IPS-20b (cell line): ENCODE measurements around the gene CD70.
"Not testable (repeated sequence)": the region's sequence is repeated elsewhere in the genome, so short reads cannot be mapped to it uniquely, and the experiment has no call there.

ENCODE experiments used
- H3K27ac ChIP-seq: one replicate; pipeline ENCODE4 v1.5.1; 2013; ENCODE audit warnings: low read length
- H3K27me3 ChIP-seq: 2 replicates; pipeline ENCODE4 v1.6.1; 2013; ENCODE audit warnings: mild to moderate bottlenecking, low read length, inconsistent platforms; ENCODE audit not compliant: insufficient read depth
- H3K36me3 ChIP-seq: 2 replicates; pipeline ENCODE4 v1.6.1; 2013; ENCODE audit warnings: low read depth, mild to moderate bottlenecking, inconsistent platforms, low read length, moderate library complexity; ENCODE audit not compliant: insufficient read depth
- H3K4me1 ChIP-seq: 2 replicates; pipeline ENCODE4 v1.6.1; 2013; ENCODE audit warnings: mild to moderate bottlenecking, control low read depth, inconsistent platforms, low read length, moderate library complexity; ENCODE audit not compliant: insufficient read depth
- H3K4me3 ChIP-seq: 2 replicates; pipeline ENCODE4 v1.5.1; 2013; ENCODE audit warnings: mild to moderate bottlenecking, low read length, inconsistent platforms
- H3K9ac ChIP-seq: 2 replicates; pipeline ENCODE4 v1.6.1; 2013; ENCODE audit warnings: low read depth, mild to moderate bottlenecking, inconsistent platforms, low read length, moderate library complexity
- H3K9me3 ChIP-seq: 2 replicates; pipeline ENCODE4 v1.6.1; 2013; ENCODE audit warnings: mild to moderate bottlenecking, low read depth, low read length, inconsistent platforms; ENCODE audit not compliant: insufficient read depth

Gene CD70

GRCh38 chr19:6590827-6591319 lies at the start of gene CD70:
Gene CD70, minus strand, starts transcription at chr19:6591150. Its CDS starts 148 bp downstream, at chr19:6591002.
- Histone ChIP-seq H3K9ac (no peak within 1 kb of the TSS), H3K27me3 (peaks cover 77% of the 10 kb centered on the region), H3K36me3 (no peaks in the 10 kb centered on the region), H3K27ac (no peak within 1 kb of the TSS), H3K4me3 (peak within 1 kb of the TSS; percentile 70), H3K4me1 (peaks cover 16% of the 10 kb centered on the region; the same call in 1 of the 2 replicates), H3K9me3 (0 out of 2 replicates have a peak, but pooled peaks cover 2% of the 10 kb centered on the region)

DNA sequence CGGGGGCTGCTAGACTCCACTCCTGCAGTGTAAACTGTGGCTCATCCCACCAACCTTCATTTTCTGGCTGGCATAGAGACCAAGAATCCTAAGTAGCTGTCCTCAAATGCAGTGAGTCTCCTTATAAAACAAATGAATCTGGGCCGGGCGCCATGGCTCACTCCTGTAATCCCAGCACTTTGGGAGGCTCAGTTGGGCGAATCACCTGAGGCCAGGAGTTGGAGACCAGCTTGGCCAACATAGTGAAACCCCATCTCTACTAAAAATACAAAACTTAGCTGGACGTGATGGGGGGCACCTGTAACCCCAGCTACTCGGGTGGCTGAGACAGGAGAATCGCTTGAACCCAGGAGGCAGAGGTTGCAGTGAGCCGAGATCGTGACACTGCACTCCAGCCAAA lies 49.4 kb upstream of the CD70 start:
- H3K27me3 ChIP-seq, H3K4me3 ChIP-seq, H3K27ac ChIP-seq, H3K4me1 ChIP-seq, H3K9me3 ChIP-seq, H3K36me3 ChIP-seq, H3K9ac ChIP-seq: not testable (repeated sequence)

GRCh38 chr19:6639439-6639838 lies 48.5 kb upstream of the CD70 start:
- Histone ChIP-seq H3K9ac (no peak overlapping the region), H3K9me3 (no peaks in the 10 kb centered on the region), H3K36me3 (no peaks in the 10 kb centered on the region), H3K27me3 (no peaks in the 10 kb centered on the region), H3K27ac (no peak overlapping the region), H3K4me3 (no peak overlapping the region), H3K4me1 (no peaks in the 10 kb centered on the region)

DNA sequence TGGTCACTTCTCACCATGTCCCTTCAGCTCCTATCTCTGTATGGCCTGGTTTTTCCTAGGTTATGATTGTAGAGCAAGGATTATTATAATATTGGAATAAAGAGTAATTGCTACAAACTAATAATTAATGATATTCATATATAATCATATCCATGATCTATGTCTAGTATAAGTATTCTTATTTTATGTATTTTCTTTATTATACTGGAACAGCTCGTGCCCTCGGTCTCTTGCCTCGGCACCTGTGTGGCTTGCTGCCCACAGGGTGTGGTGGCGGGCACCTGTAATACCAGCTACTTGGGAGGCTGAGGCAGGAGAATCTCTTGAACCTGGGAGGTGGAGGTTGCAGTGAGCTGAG lies 42.5 kb upstream of the CD70 start:
- not testable (repeated sequence) for H3K4me3 ChIP-seq, H3K4me1 ChIP-seq

GRCh38 chr19:6632747-6633455 lies 42.0 kb upstream of the CD70 start:
- H3K4me3 ChIP-seq, H3K9ac ChIP-seq, H3K27me3 ChIP-seq, H3K36me3 ChIP-seq, H3K27ac ChIP-seq, H3K9me3 ChIP-seq, H3K4me1 ChIP-seq: not testable (repeated sequence)

More for the DNA sequence above, 42.5 kb upstream of the CD70 start:
- not testable (repeated sequence) for H3K27ac ChIP-seq, H3K9me3 ChIP-seq, H3K36me3 ChIP-seq, H3K27me3 ChIP-seq, H3K9ac ChIP-seq

DNA sequence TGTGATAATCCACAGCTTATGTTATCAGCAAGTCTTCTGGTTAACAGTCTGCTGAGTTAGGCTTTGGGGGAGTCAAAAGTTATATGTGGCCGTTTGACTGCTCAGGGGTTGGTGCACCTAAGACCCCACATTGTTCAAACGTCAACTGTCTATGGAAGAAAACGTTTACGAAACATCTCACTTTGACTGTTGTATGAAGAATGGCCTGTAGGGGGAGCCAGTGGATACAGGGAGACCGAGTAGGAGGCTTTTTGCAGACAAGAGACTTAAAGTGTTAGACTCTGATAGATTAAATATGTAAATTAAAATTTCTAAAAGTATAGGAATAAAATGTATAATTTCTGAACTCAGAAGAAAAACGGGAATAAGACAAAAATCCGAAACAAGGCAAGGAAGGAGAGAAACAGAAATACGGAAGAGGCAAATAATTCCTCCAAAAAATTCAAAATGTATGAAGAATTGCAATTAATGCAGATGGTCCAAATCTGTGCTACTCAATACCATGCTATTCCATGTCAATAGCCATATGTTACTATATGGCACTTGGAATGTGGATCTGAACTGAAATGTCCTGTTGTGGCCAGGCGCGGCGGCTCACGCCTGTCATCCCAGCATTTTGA lies 41.2 kb upstream of the CD70 start:
- H3K4me1 ChIP-seq = no peaks in the 10 kb centered on the region
- no peaks in the 10 kb centered on the region for H3K36me3 ChIP-seq
- H3K9me3 ChIP-seq = peaks cover 5% of the 10 kb centered on the region
- no peak overlapping the region for H3K4me3 ChIP-seq
- H3K27me3 ChIP-seq = peaks cover 10% of the 10 kb centered on the region
- H3K9ac ChIP-seq = no peak overlapping the region
- no peak overlapping the region for H3K27ac ChIP-seq

GRCh38 chr19:6626764-6627163 lies 35.8 kb upstream of the CD70 start:
- no peaks in the 10 kb centered on the region for H3K4me1 ChIP-seq
- no peak overlapping the region for H3K9ac ChIP-seq
- H3K27ac ChIP-seq = no peak overlapping the region
- no peaks in the 10 kb centered on the region for H3K36me3 ChIP-seq
- no peak overlapping the region for H3K4me3 ChIP-seq
- H3K27me3 ChIP-seq = no peaks in the 10 kb centered on the region
- peaks cover 44% of the 10 kb centered on the region for H3K9me3 ChIP-seq

- H3K9me3 ChIP-seq = peaks cover 4% of the 10 kb centered on the region; the same call in 1 of the 2 replicates
- no peak overlapping the region for H3K4me3 ChIP-seq
- H3K27me3 ChIP-seq = no peaks in the 10 kb centered on the region; the same call in 1 of the 2 replicates
- no peaks in the 10 kb centered on the region for H3K36me3 ChIP-seq
- no peak overlapping the region for H3K27ac ChIP-seq
- H3K4me1 ChIP-seq = no peaks in the 10 kb centered on the region
- no peak overlapping the region for H3K9ac ChIP-seq
Observed at GRCh38 chr19:6617374-6617773, 26.4 kb upstream of the CD70 start.

- Histone ChIP-seq H3K9ac (no peak overlapping the region), H3K36me3 (no peaks in the 10 kb centered on the region), H3K4me1 (no peaks in the 10 kb centered on the region), H3K9me3 (no peaks in the 10 kb centered on the region), H3K27me3 (no peaks in the 10 kb centered on the region; the same call in 1 of the 2 replicates), H3K27ac (no peak overlapping the region), H3K4me3 (no peak overlapping the region)
Observed at GRCh38 chr19:6616011-6616410, 25.1 kb upstream of the CD70 start.

GRCh38 chr19:6613711-6614110 lies 22.8 kb upstream of the CD70 start:
- no peaks in the 10 kb centered on the region for H3K9me3 ChIP-seq
- no peaks in the 10 kb centered on the region for H3K4me1 ChIP-seq
- H3K9ac ChIP-seq = no peak overlapping the region
- no peak overlapping the region for H3K4me3 ChIP-seq
- H3K27me3 ChIP-seq = no peaks in the 10 kb centered on the region; the same call in 1 of the 2 replicates
- H3K36me3 ChIP-seq = no peaks in the 10 kb centered on the region
- H3K27ac ChIP-seq = no peak overlapping the region

DNA sequence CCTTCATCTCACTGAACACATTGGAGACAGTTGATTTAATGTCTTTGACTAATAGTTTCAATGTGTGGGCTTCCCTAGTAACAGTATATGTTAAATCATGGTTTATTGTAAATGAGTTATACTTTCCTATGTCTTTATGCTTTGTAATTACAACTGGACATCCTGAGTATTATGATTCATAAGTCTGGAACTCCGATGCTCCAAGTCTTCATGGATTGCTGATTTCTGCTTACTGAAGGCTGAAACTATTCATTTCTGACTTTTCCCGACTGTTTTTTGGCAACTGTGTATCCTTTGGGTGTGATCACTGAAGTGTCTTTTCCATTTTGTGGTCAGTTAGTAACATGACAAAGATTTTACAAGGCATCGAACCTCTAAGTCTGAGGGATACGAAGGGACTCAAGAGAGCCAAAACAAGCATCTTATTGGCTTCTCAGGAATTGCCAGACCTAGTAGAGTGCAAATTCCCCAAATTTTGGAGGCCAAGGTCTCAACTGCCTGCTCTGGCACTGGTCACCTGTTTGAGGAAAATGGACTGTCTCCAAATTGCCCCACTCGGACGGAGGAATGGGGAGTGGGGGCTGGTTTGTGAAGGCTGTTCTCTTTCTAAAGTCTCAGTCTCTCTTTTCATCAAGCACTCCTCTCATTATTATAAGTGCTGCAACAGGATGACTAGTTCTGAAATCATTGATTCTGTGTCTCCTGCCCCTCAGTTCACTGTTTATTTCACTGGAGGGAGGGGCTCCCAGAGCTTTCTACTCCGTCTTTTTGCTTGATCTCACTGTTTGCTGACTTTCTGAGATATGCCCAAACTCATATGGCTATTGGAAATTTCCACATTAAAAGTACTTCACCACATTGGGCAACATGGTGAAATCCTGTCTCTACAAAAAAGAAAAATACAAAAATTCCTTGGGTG lies 20.2 kb upstream of the CD70 start:
- Histone ChIP-seq H3K4me1 (no peaks in the 10 kb centered on the region), H3K9ac (no peak overlapping the region), H3K4me3 (no peak overlapping the region), H3K9me3 (no peaks in the 10 kb centered on the region), H3K36me3 (no peaks in the 10 kb centered on the region), H3K27ac (no peak overlapping the region), H3K27me3 (no peaks in the 10 kb centered on the region)
